ENCODE measurements around the gene ABCC11.

Gene ABCC11

GRCh38 chr16:48232493-48233040 is 14.8 kb downstream of the ABCC11 start:
- 92 to 95% methylated on average over 2 of the region's 2 CpGs for WGBS, 2 experiments
- Histone ChIP-seq H3K4me3 (ENCODE audit: insufficient read depth, low read depth, low read length) (no peak overlapping the region), H3K27ac (ENCODE audit: insufficient read depth, low read depth, low read length, poor library complexity, severe bottlenecking) (no peak overlapping the region)

GRCh38 chr16:48231727-48232492 is 15.4 kb downstream of the ABCC11 start:
- 82% methylated on average over 11 of the region's 11 CpGs for WGBS, 2 experiments
- H3K36me3 ChIP-seq (ENCODE audit: control insufficient read depth, insufficient read depth, low read length) = no peaks in the 10 kb centered on the region
- H3K4me3 ChIP-seq (ENCODE audit: insufficient read depth, low read depth, low read length) = no peak overlapping the region
- H3K4me1 ChIP-seq (ENCODE audit: control insufficient read depth, insufficient read depth, low read length) = no peaks in the 10 kb centered on the region
- no peaks in the 10 kb centered on the region for H3K9me3 ChIP-seq (ENCODE audit: control insufficient read depth, low read length)
- no peak overlapping the region for H3K27ac ChIP-seq (ENCODE audit: insufficient read depth, low read depth, low read length, poor library complexity, severe bottlenecking)
- no peaks in the 10 kb centered on the region for H3K27me3 ChIP-seq (ENCODE audit: control insufficient read depth, insufficient read depth, low read length, poor library complexity, severe bottlenecking)

More at GRCh38 chr16:48232493-48233040, 14.8 kb downstream of the ABCC11 start:
- Histone ChIP-seq H3K36me3 (ENCODE audit: control insufficient read depth, insufficient read depth, low read length) (no peaks in the 10 kb centered on the region), H3K4me1 (ENCODE audit: control insufficient read depth, insufficient read depth, low read length) (no peaks in the 10 kb centered on the region), H3K9me3 (ENCODE audit: control insufficient read depth, low read length) (no peaks in the 10 kb centered on the region), H3K27me3 (ENCODE audit: control insufficient read depth, insufficient read depth, low read length, poor library complexity, severe bottlenecking) (no peaks in the 10 kb centered on the region)

GRCh38 chr16:48225456-48225855 is 21.9 kb downstream of the ABCC11 start:
- Histone ChIP-seq H3K4me1 (ENCODE audit: control insufficient read depth, insufficient read depth, low read length) (no peaks in the 10 kb centered on the region), H3K36me3 (ENCODE audit: control insufficient read depth, insufficient read depth, low read length) (no peaks in the 10 kb centered on the region), H3K9me3 (ENCODE audit: control insufficient read depth, low read length) (no peaks in the 10 kb centered on the region), H3K27ac (ENCODE audit: insufficient read depth, low read depth, low read length, poor library complexity, severe bottlenecking) (no peak overlapping the region), H3K4me3 (ENCODE audit: insufficient read depth, low read depth, low read length) (no peak overlapping the region), H3K27me3 (ENCODE audit: control insufficient read depth, insufficient read depth, low read length, poor library complexity, severe bottlenecking) (no peaks in the 10 kb centered on the region)
- 95 to 97% methylated on average over 5 of the region's 5 CpGs for WGBS, 2 experiments

- no peaks in the 10 kb centered on the region for H3K9me3 ChIP-seq (ENCODE audit: control insufficient read depth, low read length)
- WGBS, 2 experiments = 92 to 94% methylated on average over 4 of the region's 4 CpGs
- H3K4me1 ChIP-seq (ENCODE audit: control insufficient read depth, insufficient read depth, low read length) = no peaks in the 10 kb centered on the region
- H3K27me3 ChIP-seq (ENCODE audit: control insufficient read depth, insufficient read depth, low read length, poor library complexity, severe bottlenecking) = no peaks in the 10 kb centered on the region
- H3K4me3 ChIP-seq (ENCODE audit: insufficient read depth, low read depth, low read length) = no peak overlapping the region
- H3K27ac ChIP-seq (ENCODE audit: insufficient read depth, low read depth, low read length, poor library complexity, severe bottlenecking) = no peak overlapping the region
- no peaks in the 10 kb centered on the region for H3K36me3 ChIP-seq (ENCODE audit: control insufficient read depth, insufficient read depth, low read length)
Observed at GRCh38 chr16:48223490-48223889, 23.8 kb downstream of the ABCC11 start.

GRCh38 chr16:48220891-48221290 is 26.4 kb downstream of the ABCC11 start:
- Histone ChIP-seq H3K4me1 (ENCODE audit: control insufficient read depth, insufficient read depth, low read length) (no peaks in the 10 kb centered on the region), H3K27ac (ENCODE audit: insufficient read depth, low read depth, low read length, poor library complexity, severe bottlenecking) (no peak overlapping the region), H3K4me3 (ENCODE audit: insufficient read depth, low read depth, low read length) (no peak overlapping the region), H3K9me3 (ENCODE audit: control insufficient read depth, low read length) (no peaks in the 10 kb centered on the region), H3K36me3 (ENCODE audit: control insufficient read depth, insufficient read depth, low read length) (no peaks in the 10 kb centered on the region), H3K27me3 (ENCODE audit: control insufficient read depth, insufficient read depth, low read length, poor library complexity, severe bottlenecking) (no peaks in the 10 kb centered on the region)
- 80 to 85% methylated on average over 3 of the region's 3 CpGs for WGBS, 2 experiments

- no peak overlapping the region for H3K4me3 ChIP-seq (ENCODE audit: insufficient read depth, low read depth, low read length)
- H3K4me1 ChIP-seq (ENCODE audit: control insufficient read depth, insufficient read depth, low read length) = no peaks in the 10 kb centered on the region
- no peak overlapping the region for H3K27ac ChIP-seq (ENCODE audit: insufficient read depth, low read depth, low read length, poor library complexity, severe bottlenecking)
- no peaks in the 10 kb centered on the region for H3K36me3 ChIP-seq (ENCODE audit: control insufficient read depth, insufficient read depth, low read length)
- WGBS, 2 experiments = 87 to 90% methylated on average over 2 to 3 of the region's 3 CpGs
- H3K9me3 ChIP-seq (ENCODE audit: control insufficient read depth, low read length) = no peaks in the 10 kb centered on the region
- no peaks in the 10 kb centered on the region for H3K27me3 ChIP-seq (ENCODE audit: control insufficient read depth, insufficient read depth, low read length, poor library complexity, severe bottlenecking)
Observed at GRCh38 chr16:48218473-48218872, 28.9 kb downstream of the ABCC11 start.

- no peaks in the 10 kb centered on the region for H3K36me3 ChIP-seq (ENCODE audit: control insufficient read depth, insufficient read depth, low read length)
- H3K27me3 ChIP-seq (ENCODE audit: control insufficient read depth, insufficient read depth, low read length, poor library complexity, severe bottlenecking) = no peaks in the 10 kb centered on the region
- H3K4me3 ChIP-seq (ENCODE audit: insufficient read depth, low read depth, low read length) = no peak overlapping the region
- 86 to 95% methylated on average over 2 of the region's 2 CpGs for WGBS, 2 experiments
- no peaks in the 10 kb centered on the region for H3K4me1 ChIP-seq (ENCODE audit: control insufficient read depth, insufficient read depth, low read length)
- H3K9me3 ChIP-seq (ENCODE audit: control insufficient read depth, low read length) = no peaks in the 10 kb centered on the region
- no peak overlapping the region for H3K27ac ChIP-seq (ENCODE audit: insufficient read depth, low read depth, low read length, poor library complexity, severe bottlenecking)
Observed at GRCh38 chr16:48217708-48218107, 29.6 kb downstream of the ABCC11 start.

- no peaks in the 10 kb centered on the region for H3K9me3 ChIP-seq (ENCODE audit: control insufficient read depth, low read length)
- no peaks in the 10 kb centered on the region for H3K4me1 ChIP-seq (ENCODE audit: control insufficient read depth, insufficient read depth, low read length)
- no peak overlapping the region for H3K4me3 ChIP-seq (ENCODE audit: insufficient read depth, low read depth, low read length)
- no peaks in the 10 kb centered on the region for H3K36me3 ChIP-seq (ENCODE audit: control insufficient read depth, insufficient read depth, low read length)
- WGBS, 2 experiments = 94 to 95% methylated on average over 4 to 6 of the region's 6 CpGs
- no peak overlapping the region for H3K27ac ChIP-seq (ENCODE audit: insufficient read depth, low read depth, low read length, poor library complexity, severe bottlenecking)
- no peaks in the 10 kb centered on the region for H3K27me3 ChIP-seq (ENCODE audit: control insufficient read depth, insufficient read depth, low read length, poor library complexity, severe bottlenecking)
Observed at GRCh38 chr16:48215738-48216137, 31.6 kb downstream of the ABCC11 start.

GRCh38 chr16:48212033-48212432 is 35.3 kb downstream of the ABCC11 start:
- Histone ChIP-seq H3K36me3 (ENCODE audit: control insufficient read depth, insufficient read depth, low read length) (no peaks in the 10 kb centered on the region), H3K4me3 (ENCODE audit: insufficient read depth, low read depth, low read length) (no peak overlapping the region), H3K4me1 (ENCODE audit: control insufficient read depth, insufficient read depth, low read length) (no peaks in the 10 kb centered on the region), H3K27ac (ENCODE audit: insufficient read depth, low read depth, low read length, poor library complexity, severe bottlenecking) (no peak overlapping the region), H3K27me3 (ENCODE audit: control insufficient read depth, insufficient read depth, low read length, poor library complexity, severe bottlenecking) (no peaks in the 10 kb centered on the region), H3K9me3 (ENCODE audit: control insufficient read depth, low read length) (no peaks in the 10 kb centered on the region)
- WGBS, 2 experiments = 78 to 90% methylated on average over 3 of the region's 3 CpGs

- WGBS, 2 experiments = 90 to 92% methylated on average over 6 of the region's 6 CpGs
- Histone ChIP-seq H3K36me3 (ENCODE audit: control insufficient read depth, insufficient read depth, low read length) (no peaks in the 10 kb centered on the region), H3K27me3 (ENCODE audit: control insufficient read depth, insufficient read depth, low read length, poor library complexity, severe bottlenecking) (no peaks in the 10 kb centered on the region), H3K27ac (ENCODE audit: insufficient read depth, low read depth, low read length, poor library complexity, severe bottlenecking) (no peak overlapping the region), H3K9me3 (ENCODE audit: control insufficient read depth, low read length) (no peaks in the 10 kb centered on the region), H3K4me1 (ENCODE audit: control insufficient read depth, insufficient read depth, low read length) (no peaks in the 10 kb centered on the region), H3K4me3 (ENCODE audit: insufficient read depth, low read depth, low read length) (no peak overlapping the region)
Observed at GRCh38 chr16:48210747-48211146, 36.6 kb downstream of the ABCC11 start.
